Measurements from ENCODE around the gene CASR. TPM values are rescaled to one million over a fixed set of nuclear protein-coding genes. Genes with fewer than 3 reads are reported as not detected.

Gene CASR
- total RNA-seq, 2 donors from 2014 or later, result not detected

GRCh38 chr3:122263058-122263457, 79.6 kb downstream of the CASR start:
- no peaks in the 10 kb centered on the region for H3K9me3 ChIP-seq
- H3K27ac ChIP-seq, result no peak overlapping the region
- peaks cover 0 to 2% of the 10 kb centered on the region in 2 donors for H3K4me1 ChIP-seq
- TF ChIP-seq, protein P1, sequence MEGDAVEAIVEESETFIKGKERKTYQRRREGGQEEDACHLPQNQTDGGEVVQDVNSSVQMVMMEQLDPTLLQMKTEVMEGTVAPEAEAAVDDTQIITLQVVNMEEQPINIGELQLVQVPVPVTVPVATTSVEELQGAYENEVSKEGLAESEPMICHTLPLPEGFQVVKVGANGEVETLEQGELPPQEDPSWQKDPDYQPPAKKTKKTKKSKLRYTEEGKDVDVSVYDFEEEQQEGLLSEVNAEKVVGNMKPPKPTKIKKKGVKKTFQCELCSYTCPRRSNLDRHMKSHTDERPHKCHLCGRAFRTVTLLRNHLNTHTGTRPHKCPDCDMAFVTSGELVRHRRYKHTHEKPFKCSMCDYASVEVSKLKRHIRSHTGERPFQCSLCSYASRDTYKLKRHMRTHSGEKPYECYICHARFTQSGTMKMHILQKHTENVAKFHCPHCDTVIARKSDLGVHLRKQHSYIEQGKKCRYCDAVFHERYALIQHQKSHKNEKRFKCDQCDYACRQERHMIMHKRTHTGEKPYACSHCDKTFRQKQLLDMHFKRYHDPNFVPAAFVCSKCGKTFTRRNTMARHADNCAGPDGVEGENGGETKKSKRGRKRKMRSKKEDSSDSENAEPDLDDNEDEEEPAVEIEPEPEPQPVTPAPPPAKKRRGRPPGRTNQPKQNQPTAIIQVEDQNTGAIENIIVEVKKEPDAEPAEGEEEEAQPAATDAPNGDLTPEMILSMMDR (IDR thresholded peaks at IDR 0.05), result no peak
- H3K4me3 ChIP-seq, result no peak overlapping the region
- H3K27me3 ChIP-seq, result no peaks in the 10 kb centered on the region
- no peak for DNase-seq (ENCODE audit: low spot score)
- H3K36me3 ChIP-seq, result no peaks in the 10 kb centered on the region

- H3K9me3 ChIP-seq, result no peaks in the 10 kb centered on the region
- DNase-seq (ENCODE audit: low spot score), result no peak
- H3K36me3 ChIP-seq, result no peaks in the 10 kb centered on the region
- no peak overlapping the region for H3K4me3 ChIP-seq
- no peaks in the 10 kb centered on the region for H3K27me3 ChIP-seq
- no peaks in the 10 kb centered on the region for H3K4me1 ChIP-seq
- TF ChIP-seq, protein P1 (IDR thresholded peaks at IDR 0.05), result no peak
- H3K27ac ChIP-seq, result no peak overlapping the region
Measured at GRCh38 chr3:122263974-122264588, 80.6 kb downstream of the CASR start.

- TF ChIP-seq, protein P1 (IDR thresholded peaks at IDR 0.05), result no peak
- Histone ChIP-seq H3K27me3 (no peaks in the 10 kb centered on the region), H3K4me1 (no peaks in the 10 kb centered on the region), H3K27ac (no peak overlapping the region), H3K4me3 (no peak overlapping the region), H3K9me3 (no peaks in the 10 kb centered on the region), H3K36me3 (no peaks in the 10 kb centered on the region)
- DNase-seq (ENCODE audit: low spot score), result no peak
Measured at GRCh38 chr3:122265957-122266356, 82.5 kb downstream of the CASR start.

DNA sequence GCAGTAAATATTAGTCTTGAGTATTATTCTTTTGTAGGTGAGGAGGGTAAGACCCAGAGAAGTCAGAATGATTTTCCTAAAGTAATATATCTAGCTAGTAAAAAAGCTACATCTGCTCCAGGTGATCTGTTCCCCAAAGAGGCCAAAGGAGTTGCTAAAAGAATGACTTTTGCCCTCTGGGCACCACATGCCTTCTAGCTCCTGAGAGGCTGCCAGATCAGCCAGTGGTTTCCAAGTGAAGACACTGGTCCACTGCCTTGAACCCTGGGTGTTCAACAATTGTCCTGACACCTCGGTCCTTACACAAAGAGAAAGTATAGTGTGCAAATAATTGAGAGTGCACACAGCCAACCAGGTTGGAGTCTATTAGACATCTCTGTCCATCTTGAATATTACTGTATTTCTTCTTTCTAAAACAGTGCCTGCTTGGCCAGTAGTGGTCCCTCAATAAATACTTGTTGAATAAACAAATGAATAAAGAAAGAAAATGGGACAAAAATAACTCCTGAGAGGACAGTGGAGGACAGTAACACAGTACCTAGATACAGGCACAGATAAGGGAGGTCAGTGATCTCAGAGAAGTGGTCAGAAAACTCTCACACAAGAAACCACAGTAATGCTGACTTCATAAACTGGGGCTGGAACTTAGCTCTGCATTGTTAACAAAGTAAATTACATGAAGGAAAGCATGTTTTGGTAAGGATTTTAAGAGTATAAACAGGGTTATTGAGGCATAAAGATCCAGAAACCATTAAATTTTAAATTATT, 85.0 kb downstream of the CASR start:
- TF ChIP-seq, protein P1 (IDR thresholded peaks at IDR 0.05), result no peak
- no peak overlapping the region for H3K27ac ChIP-seq
- no peaks in the 10 kb centered on the region for H3K9me3 ChIP-seq
- H3K36me3 ChIP-seq, result no peaks in the 10 kb centered on the region
- no peaks in the 10 kb centered on the region for H3K4me1 ChIP-seq
- H3K4me3 ChIP-seq, result no peak overlapping the region
- DNase-seq (ENCODE audit: low spot score), result no peak
- no peaks in the 10 kb centered on the region for H3K27me3 ChIP-seq

- H3K36me3 ChIP-seq, result no peaks in the 10 kb centered on the region
- no peaks in the 10 kb centered on the region for H3K9me3 ChIP-seq
- no peaks in the 10 kb centered on the region for H3K27me3 ChIP-seq
- no peak for DNase-seq (ENCODE audit: low spot score)
- TF ChIP-seq, protein P1 (IDR thresholded peaks at IDR 0.05), result no peak
- H3K27ac ChIP-seq, result no peak overlapping the region
- H3K4me1 ChIP-seq, result no peaks in the 10 kb centered on the region
- H3K4me3 ChIP-seq, result no peak overlapping the region
Measured at GRCh38 chr3:122269045-122269444, 85.6 kb downstream of the CASR start.
